GM23338 (cell line): ENCODE results near the gene SIM1. TPM values are rescaled to one million over a fixed set of nuclear protein-coding genes. Genes with fewer than 3 reads are reported as not detected.

Experiments used
- ATAC-seq: fragments of 200-7000 bp; cut with Tn5 transposase; 3 replicates; pipeline ENCODE4 v1.9.1; 2020
- DNase-seq: peaks from one replicate; pipeline ENCODE4 v3.0.0-alpha.2; 2015; ENCODE audit warnings: low spot score
- H2AFZ ChIP-seq: fragments of 200-600 bp; sonication (generic); 2 replicates; pipeline ENCODE4 v1.8.0; 2016; ENCODE audit warnings: antibody characterized with exemption, mild to moderate bottlenecking, moderate library complexity
- H3F3A ChIP-seq: fragments of 200-600 bp; sonication (generic); replicated peaks from 2 replicates; pipeline ENCODE4 v1.8.0; 2017; ENCODE audit warnings: antibody characterized with exemption, mixed run types, low read depth
- H3K27ac ChIP-seq: fragments of 200-600 bp; sonication (generic); 2 replicates; pipeline ENCODE4 v1.6.1; 2016; ENCODE audit warnings: low read depth
- H3K27me3 ChIP-seq: fragments of 200-600 bp; sonication (generic); 2 replicates; pipeline ENCODE4 v1.8.0; 2016; ENCODE audit warnings: mild to moderate bottlenecking, mixed run types, moderate library complexity; ENCODE audit not compliant: insufficient read depth
- H3K36me3 ChIP-seq: fragments of 200-600 bp; sonication (generic); 2 replicates; pipeline ENCODE4 v1.8.0; 2016; ENCODE audit warnings: mild to moderate bottlenecking; ENCODE audit not compliant: insufficient read depth
- H3K4me1 ChIP-seq: fragments of 200-600 bp; sonication (generic); 2 replicates; pipeline ENCODE4 v1.8.0; 2016; ENCODE audit warnings: mild to moderate bottlenecking, moderate library complexity; ENCODE audit not compliant: insufficient read depth
- H3K4me2 ChIP-seq: fragments of 200-600 bp; sonication (generic); 2 replicates; pipeline ENCODE4 v1.7.1; 2017; ENCODE audit warnings: mixed run types
- H3K4me3 ChIP-seq: fragments of 200-600 bp; sonication (generic); 2 replicates; pipeline ENCODE4 v1.6.1; 2016; ENCODE audit warnings: mixed run types
- H3K79me2 ChIP-seq: fragments of 200-600 bp; sonication (generic); replicated peaks from 2 replicates; pipeline ENCODE4 v1.8.0; 2017; ENCODE audit warnings: mild to moderate bottlenecking; ENCODE audit not compliant: insufficient read depth
- H3K9me2 ChIP-seq: fragments of 200-600 bp; sonication (generic); 2 replicates; pipeline ENCODE4 v1.8.0; 2017; ENCODE audit not compliant: insufficient read depth
- H4K20me1 ChIP-seq: fragments of 200-600 bp; sonication (generic); replicated peaks from 2 replicates; pipeline ENCODE4 v1.8.0; 2017; ENCODE audit warnings: mild to moderate bottlenecking; ENCODE audit not compliant: insufficient read depth
- H3K27ac Mint-ChIP-seq: 2 replicates; pipeline ENCODE4 v1.8.0; 2020; ENCODE audit warnings: inconsistent platforms, mild to moderate bottlenecking, moderate library complexity, mixed read lengths
- H3K27me3 Mint-ChIP-seq: 3 replicates; pipeline ENCODE4 v1.8.0; 2022; ENCODE audit warnings: low read depth, mild to moderate bottlenecking, moderate library complexity, mixed read lengths, inconsistent platforms; ENCODE audit not compliant: insufficient read depth, poor library complexity
- H3K36me3 Mint-ChIP-seq: 3 replicates; pipeline ENCODE4 v1.8.0; 2021; ENCODE audit warnings: low read depth, mild to moderate bottlenecking, inconsistent platforms, moderate library complexity, mixed read lengths
- H3K4me1 Mint-ChIP-seq: 3 replicates; pipeline ENCODE4 v1.8.0; 2020; ENCODE audit warnings: mild to moderate bottlenecking, inconsistent platforms, mixed read lengths
- H3K4me3 Mint-ChIP-seq: 3 replicates; pipeline ENCODE4 v1.8.0; 2021; ENCODE audit warnings: moderate library complexity, mild to moderate bottlenecking, inconsistent platforms, mixed read lengths
- H3K9me3 Mint-ChIP-seq: 3 replicates; pipeline ENCODE4 v1.8.0; 2020; ENCODE audit warnings: moderate library complexity, mild to moderate bottlenecking, inconsistent platforms, mixed read lengths
- CTCF ChIP-seq, 2 experiments: fragments of 200-600 bp in 1 of 2; sonication (generic) in 1 of 2; conservative IDR thresholded peaks; 2 replicates each; pipeline versions ENCODE4 v1.5.1 to v1.6.1; 2016 to 2017; ENCODE audit warnings: antibody characterized with exemption in 2 of 2, low read depth in 2 of 2, mild to moderate bottlenecking in 2 of 2, moderate library complexity in 1 of 2
- EZH2 ChIP-seq: fragments of 200-600 bp; sonication (generic); IDR thresholded peaks from one replicate; pipeline ENCODE4 v1.8.0; 2017; ENCODE audit warnings: antibody characterized with exemption, mild to moderate bottlenecking, low read depth; ENCODE audit not compliant: unreplicated experiment
- EZH2phosphoT487 ChIP-seq: fragments of 200-600 bp; sonication (generic); IDR thresholded peaks from one replicate; pipeline ENCODE4 v1.8.1; 2018; ENCODE audit warnings: antibody characterized with exemption; ENCODE audit not compliant: unreplicated experiment
- NANOG ChIP-seq: IDR thresholded peaks from 2 replicates; pipeline ENCODE4 v1.6.1; 2016; ENCODE audit warnings: antibody characterized with exemption, borderline replicate concordance
- POLR2AphosphoS5 ChIP-seq: IDR thresholded peaks from 2 replicates; pipeline ENCODE4 v1.6.1; 2016; ENCODE audit warnings: antibody characterized with exemption, low read depth
- ZNF114 ChIP-seq: fragments of 250-450 bp; sonication (Bioruptor Pico); IDR thresholded peaks from 2 replicates; pipeline ENCODE4 v1.5.0; 2020; ENCODE audit warnings: mild to moderate bottlenecking, moderate library complexity
- ZNF462 ChIP-seq: fragments of 250-450 bp; sonication (Bioruptor Pico); IDR thresholded peaks from 2 replicates; pipeline ENCODE4 v1.5.0; 2020; ENCODE audit warnings: mild to moderate bottlenecking, moderate library complexity
- polyA plus RNA-seq: library from polyadenylated mRNA; unstranded; fragments of >200 nt; fragmentation: Nextera tagmentation; extraction: Ambion mirVana; gene quantifications from 2 replicates; pipeline ENCODE4 v1.2.1, GENCODE V29; 2016
- total RNA-seq: library from RNA; depleted of rRNA; stranded (reverse); fragments of >200 nt; shearing (Covaris generic); gene quantifications from 2 replicates; pipeline ENCODE4 v1.2.3, GENCODE V29; 2014

The SIM1 gene
- total and polyA plus RNA-seq, 2 experiments from 2014 or later, result 0.42 to 0.49 TPM

DNA sequence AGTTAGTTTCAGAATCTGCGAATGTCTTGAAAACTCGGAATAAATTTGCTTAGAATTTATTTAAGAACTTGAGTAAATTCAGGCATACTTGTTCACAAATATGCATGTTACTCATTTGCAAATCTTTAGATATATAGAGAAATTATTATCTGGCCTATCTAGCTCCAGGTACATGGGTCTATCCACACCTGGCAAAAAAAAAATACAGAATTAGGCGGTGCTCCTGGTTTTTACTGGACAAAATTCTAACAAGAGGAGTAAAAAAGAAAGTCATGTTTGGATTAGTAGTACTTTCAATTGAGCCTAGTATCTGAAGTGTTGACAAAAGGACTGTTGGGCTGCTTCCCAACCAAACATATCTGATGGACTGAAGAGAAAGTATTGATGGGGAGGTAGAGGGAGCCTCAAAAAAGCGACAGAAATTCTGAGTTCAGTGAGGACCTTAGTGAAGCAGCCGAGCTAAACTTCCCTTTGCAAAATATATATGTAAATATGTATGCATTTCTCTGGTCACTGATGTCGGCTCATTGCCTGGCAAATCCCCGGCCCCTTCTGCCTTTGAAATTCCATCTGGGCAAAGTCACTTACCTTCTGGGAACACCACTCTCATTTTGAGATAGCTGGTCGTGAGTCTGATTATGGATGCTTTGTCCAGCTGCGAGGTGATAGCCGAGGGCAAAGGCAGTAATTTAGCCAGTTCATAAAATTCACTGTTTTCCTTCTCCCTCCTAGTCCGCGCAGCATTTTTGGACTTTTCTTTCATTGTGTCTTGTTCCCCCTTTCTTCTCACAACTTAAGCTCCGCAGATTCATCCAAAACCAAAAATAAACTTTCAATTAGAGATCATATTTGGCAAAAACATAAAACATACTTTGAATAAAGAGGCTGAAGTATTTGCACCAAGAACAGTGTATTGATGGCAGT lies 1.8 kb downstream of the SIM1 start:
- peak; percentile 30 for DNase-seq
- peaks cover 71% of the 10 kb centered on the region for H3K4me1 ChIP-seq
- Mint-ChIP-seq H3K9me3 (no peaks in the 10 kb centered on the region; the same call in 1 of the 3 replicates), H3K4me3 (peak overlapping the region; percentile 70), H3K36me3 (peaks cover 2% of the 10 kb centered on the region; the same call in 1 of the 3 replicates), H3K4me1 (peaks cover 68% of the 10 kb centered on the region), H3K27ac (no peak overlapping the region), H3K27me3 (peaks cover 75% of the 10 kb centered on the region)
- TF ChIP-seq CTCF (conservative IDR thresholded peaks at IDR 0.05; ENCODE audit: low read depth in 2 of 2) (no peak), EZH2phosphoT487 (peak; percentile 11), NANOG (no peak), ZNF114 (no peak), EZH2 (peak; percentile 74), POLR2AphosphoS5 (no peak)
- H4K20me1 ChIP-seq, result peaks cover 51% of the 10 kb centered on the region
- H2AFZ ChIP-seq, result no peak overlapping the region
- H3K36me3 ChIP-seq, result no peaks in the 10 kb centered on the region
- H3K4me2 ChIP-seq, result peak overlapping the region; percentile 82
- H3K27me3 ChIP-seq, result peaks cover 100% of the 10 kb centered on the region
- no peak overlapping the region for H3K27ac ChIP-seq
- no peaks in the 10 kb centered on the region for H3K9me2 ChIP-seq
- H3K4me3 ChIP-seq, result peak overlapping the region; percentile 63
- peaks cover 36% of the 10 kb centered on the region for H3F3A ChIP-seq
- H3K79me2 ChIP-seq, result no peaks in the 10 kb centered on the region
- ATAC-seq, result no peak

DNA sequence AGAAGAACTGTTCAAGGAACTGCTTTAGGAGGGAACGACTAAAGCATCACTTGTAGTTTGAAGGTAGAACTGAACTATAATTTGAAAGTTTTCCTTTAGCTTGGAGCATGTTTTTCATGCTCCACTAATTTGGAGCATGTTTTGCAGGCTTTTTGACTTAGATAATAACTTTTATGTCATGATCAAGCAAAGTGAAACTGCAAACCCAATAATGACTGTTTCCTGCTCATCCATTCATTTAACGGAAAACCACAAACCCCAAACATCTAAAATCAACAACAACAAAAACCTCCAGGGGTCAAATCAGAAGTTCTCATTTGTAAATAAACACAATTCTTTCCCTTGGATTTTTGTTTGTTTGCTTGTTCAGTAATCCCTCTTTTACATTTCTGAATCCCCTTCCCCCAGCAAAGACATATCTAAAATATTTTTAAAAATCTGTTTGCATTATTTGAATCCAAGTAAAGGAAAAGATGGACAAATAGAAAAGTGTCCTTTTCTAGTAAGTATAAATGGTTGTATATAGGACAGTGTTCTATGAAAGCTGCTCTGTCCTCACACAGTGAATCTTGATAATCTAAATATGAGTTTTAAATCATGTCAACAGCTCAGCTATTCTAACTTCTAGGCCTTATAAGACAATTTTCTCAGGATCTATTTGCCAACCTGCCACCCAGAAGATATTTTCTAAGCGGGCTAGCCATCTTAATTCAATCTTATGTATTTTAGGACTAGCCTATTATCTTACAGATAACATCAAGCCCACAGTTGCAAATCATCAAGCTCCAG lies 2.6 kb downstream of the SIM1 start:
- H3K4me1 ChIP-seq, result peaks cover 72% of the 10 kb centered on the region
- Mint-ChIP-seq H3K4me1 (peaks cover 68% of the 10 kb centered on the region), H3K36me3 (peaks cover 2% of the 10 kb centered on the region; the same call in 1 of the 3 replicates), H3K27me3 (peaks cover 67% of the 10 kb centered on the region), H3K27ac (no peak overlapping the region), H3K9me3 (no peaks in the 10 kb centered on the region; the same call in 2 of the 3 replicates), H3K4me3 (peak overlapping the region; percentile 17; the same call in 1 of the 3 replicates)
- ATAC-seq (no peak), DNase-seq (no peak)
- no peaks in the 10 kb centered on the region for H3K36me3 ChIP-seq
- peak overlapping the region; percentile 82 for H3K4me2 ChIP-seq
- H4K20me1 ChIP-seq, result peaks cover 51% of the 10 kb centered on the region
- H2AFZ ChIP-seq, result no peak overlapping the region
- peak overlapping the region; percentile 55 for H3K4me3 ChIP-seq
- H3F3A ChIP-seq, result peaks cover 39% of the 10 kb centered on the region
- H3K27ac ChIP-seq, result no peak overlapping the region
- H3K79me2 ChIP-seq, result no peaks in the 10 kb centered on the region
- no peaks in the 10 kb centered on the region for H3K9me2 ChIP-seq
- peaks cover 100% of the 10 kb centered on the region for H3K27me3 ChIP-seq
- TF ChIP-seq POLR2AphosphoS5, result no peak
- no peak for TF ChIP-seq ZNF462 (CRISPR knock-in tag)
